ENCODE results near the gene BCL11A. TPM values are rescaled to one million over a fixed set of nuclear protein-coding genes. Genes with fewer than 3 reads are reported as not detected.

The BCL11A gene
- total RNA-seq, 3 donors from 2014 or later = 0.64 to 13.5 (median 6.2) TPM

- TF ChIP-seq, protein P1, sequence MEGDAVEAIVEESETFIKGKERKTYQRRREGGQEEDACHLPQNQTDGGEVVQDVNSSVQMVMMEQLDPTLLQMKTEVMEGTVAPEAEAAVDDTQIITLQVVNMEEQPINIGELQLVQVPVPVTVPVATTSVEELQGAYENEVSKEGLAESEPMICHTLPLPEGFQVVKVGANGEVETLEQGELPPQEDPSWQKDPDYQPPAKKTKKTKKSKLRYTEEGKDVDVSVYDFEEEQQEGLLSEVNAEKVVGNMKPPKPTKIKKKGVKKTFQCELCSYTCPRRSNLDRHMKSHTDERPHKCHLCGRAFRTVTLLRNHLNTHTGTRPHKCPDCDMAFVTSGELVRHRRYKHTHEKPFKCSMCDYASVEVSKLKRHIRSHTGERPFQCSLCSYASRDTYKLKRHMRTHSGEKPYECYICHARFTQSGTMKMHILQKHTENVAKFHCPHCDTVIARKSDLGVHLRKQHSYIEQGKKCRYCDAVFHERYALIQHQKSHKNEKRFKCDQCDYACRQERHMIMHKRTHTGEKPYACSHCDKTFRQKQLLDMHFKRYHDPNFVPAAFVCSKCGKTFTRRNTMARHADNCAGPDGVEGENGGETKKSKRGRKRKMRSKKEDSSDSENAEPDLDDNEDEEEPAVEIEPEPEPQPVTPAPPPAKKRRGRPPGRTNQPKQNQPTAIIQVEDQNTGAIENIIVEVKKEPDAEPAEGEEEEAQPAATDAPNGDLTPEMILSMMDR (IDR thresholded peaks at IDR 0.05) = no peak
- TF ChIP-seq POLR2AphosphoS5 (IDR thresholded peaks at IDR 0.05) (no peak), POLR2A (IDR thresholded peaks at IDR 0.05) (no peak)
- H3K4me1 ChIP-seq = no peaks in the 10 kb centered on the region
- no peak overlapping the region for H3K4me3 ChIP-seq
- intact Hi-C loops (cut with DNase I; ENCODE audit: low total_unique reads) = no loop called here
- no peak overlapping the region for H3K27ac ChIP-seq
- H3K9me3 ChIP-seq = no peaks in the 10 kb centered on the region
- no peaks in the 10 kb centered on the region for H3K27me3 ChIP-seq
- H3K36me3 ChIP-seq = no peaks in the 10 kb centered on the region
- no peak for DNase-seq (ENCODE audit: low spot score in 2 of 2)
Observed at GRCh38 chr2:60463249-60463648, 90.2 kb downstream of the BCL11A start.

DNA sequence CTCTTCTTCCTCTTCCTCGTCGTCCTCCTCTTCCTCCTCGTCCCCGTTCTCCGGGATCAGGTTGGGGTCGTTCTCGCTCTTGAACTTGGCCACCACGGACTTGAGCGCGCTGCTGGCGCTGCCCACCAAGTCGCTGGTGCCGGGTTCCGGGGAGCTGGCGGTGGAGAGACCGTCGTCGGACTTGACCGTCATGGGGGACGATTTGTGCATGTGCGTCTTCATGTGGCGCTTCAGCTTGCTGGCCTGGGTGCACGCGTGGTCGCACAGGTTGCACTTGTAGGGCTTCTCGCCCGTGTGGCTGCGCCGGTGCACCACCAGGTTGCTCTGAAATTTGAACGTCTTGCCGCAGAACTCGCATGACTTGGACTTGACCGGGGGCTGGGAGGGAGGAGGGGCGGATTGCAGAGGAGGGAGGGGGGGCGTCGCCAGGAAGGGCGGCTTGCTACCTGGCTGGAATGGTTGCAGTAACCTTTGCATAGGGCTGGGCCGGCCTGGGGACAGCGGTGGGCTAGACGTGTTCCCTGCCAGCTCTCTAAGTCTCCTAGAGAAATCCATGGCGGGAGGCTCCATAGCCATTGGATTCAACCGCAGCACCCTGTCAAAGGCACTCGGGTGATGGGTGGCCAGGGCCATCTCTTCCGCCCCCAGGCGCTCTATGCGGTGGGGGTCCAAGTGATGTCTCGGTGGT lies 91.9 kb downstream of the BCL11A start:
- Histone ChIP-seq H3K27me3 (no peaks in the 10 kb centered on the region), H3K36me3 (no peaks in the 10 kb centered on the region), H3K27ac (no peak overlapping the region), H3K9me3 (no peaks in the 10 kb centered on the region), H3K4me3 (no peak overlapping the region), H3K4me1 (no peaks in the 10 kb centered on the region)
- DNase-seq (ENCODE audit: low spot score in 2 of 2) = no peak
- intact Hi-C loops (cut with DNase I; ENCODE audit: low total_unique reads) = no loop called here
- TF ChIP-seq, protein P1 (IDR thresholded peaks at IDR 0.05) = no peak
- TF ChIP-seq POLR2A (IDR thresholded peaks at IDR 0.05) = no peak
- TF ChIP-seq POLR2AphosphoS5 (IDR thresholded peaks at IDR 0.05) = no peak

GRCh38 chr2:60460577-60461420 lies 92.7 kb downstream of the BCL11A start:
- DNase-seq (ENCODE audit: low spot score in 2 of 2) = no peak
- TF ChIP-seq, protein P1 (IDR thresholded peaks at IDR 0.05) = no peak
- TF ChIP-seq POLR2AphosphoS5 (IDR thresholded peaks at IDR 0.05) (no peak), POLR2A (IDR thresholded peaks at IDR 0.05) (no peak)
- intact Hi-C loops (cut with DNase I; ENCODE audit: low total_unique reads) = no loop called here
- Histone ChIP-seq H3K27ac (no peak overlapping the region), H3K4me3 (no peak overlapping the region), H3K36me3 (no peaks in the 10 kb centered on the region), H3K4me1 (no peaks in the 10 kb centered on the region), H3K9me3 (no peaks in the 10 kb centered on the region), H3K27me3 (no peaks in the 10 kb centered on the region)

DNA sequence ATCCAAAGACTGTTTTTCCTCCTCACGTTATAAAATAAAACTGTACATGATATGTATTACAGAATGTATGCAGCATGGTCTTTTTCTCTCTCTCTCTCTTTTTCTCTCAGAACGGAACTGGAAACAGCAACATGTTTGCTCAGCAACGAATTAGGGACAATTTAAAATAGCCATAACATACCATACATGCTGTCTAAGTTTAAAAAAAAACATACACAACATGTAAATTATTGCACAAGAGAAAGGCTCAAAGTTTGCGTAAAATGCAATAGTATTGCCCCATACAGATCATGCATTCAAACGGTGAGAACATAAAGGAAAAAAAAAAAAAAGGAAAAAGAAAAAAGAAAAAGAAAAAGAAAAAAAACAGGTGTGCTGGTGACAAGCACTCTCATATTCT lies 93.6 kb downstream of the BCL11A start:
- no peak for DNase-seq (ENCODE audit: low spot score in 2 of 2)
- intact Hi-C loops (cut with DNase I; ENCODE audit: low total_unique reads) = no loop called here
- Histone ChIP-seq H3K4me1 (no peaks in the 10 kb centered on the region), H3K4me3 (no peak overlapping the region), H3K9me3 (no peaks in the 10 kb centered on the region), H3K27me3 (no peaks in the 10 kb centered on the region), H3K27ac (no peak overlapping the region), H3K36me3 (no peaks in the 10 kb centered on the region)
- TF ChIP-seq, protein P1 (IDR thresholded peaks at IDR 0.05) = no peak
- no peak for TF ChIP-seq POLR2AphosphoS5 (IDR thresholded peaks at IDR 0.05)
- TF ChIP-seq POLR2A (IDR thresholded peaks at IDR 0.05) = no peak
